CD14-positive monocyte (primary cell): ENCODE measurements around the gene SLC5A12. TPM values are rescaled to one million over a fixed set of nuclear protein-coding genes. Genes with fewer than 3 reads are reported as not detected.
"Not testable (repeated sequence)": the region's sequence is repeated elsewhere in the genome, so short reads cannot be mapped to it uniquely, and the experiment has no call there.

Source experiments
- DNase-seq, 3 donors: peaks; one replicate each; pipeline ENCODE4 v3.0.0-alpha.2; 2011 to 2022
- H2AFZ ChIP-seq: 2 replicates; pipeline ENCODE4 v1.6.0; 2012; ENCODE audit warnings: mild to moderate bottlenecking, low read depth, low read length, inconsistent platforms; ENCODE audit not compliant: insufficient read depth, poor library complexity, severe bottlenecking
- H3K27ac ChIP-seq, 2 donors: 1 replicate in 1 of 2; 2 replicates in 1 of 2; pipeline ENCODE4 v1.5.1; 2012 to 2013; ENCODE audit warnings: low read length in 2 of 2, control low read depth in 1 of 2, inconsistent platforms in 1 of 2, low read depth in 1 of 2, mild to moderate bottlenecking in 1 of 2
- H3K27me3 ChIP-seq, 2 donors: one replicate each; pipeline versions ENCODE4 v1.6.0 to v1.6.1; 2011 to 2013; ENCODE audit warnings: low read length in 2 of 2; ENCODE audit not compliant: control insufficient read depth in 2 of 2, insufficient read depth in 2 of 2
- H3K36me3 ChIP-seq, 2 donors: replicated peaks in 1 of 2; 1 replicate in 1 of 2; 2 replicates in 1 of 2; pipeline versions ENCODE4 v1.5.1 to v1.6.1; 2012 to 2013; ENCODE audit warnings: low read length in 2 of 2, control low read depth in 1 of 2, inconsistent platforms in 1 of 2, mild to moderate bottlenecking in 1 of 2; ENCODE audit not compliant: insufficient read depth in 2 of 2, control insufficient read depth in 1 of 2
- H3K4me1 ChIP-seq, 2 donors: 1 replicate in 1 of 2; 2 replicates in 1 of 2; pipeline versions ENCODE4 v1.5.1 to v1.6.1; 2012 to 2013; ENCODE audit warnings: low read length in 2 of 2, control low read depth in 1 of 2, inconsistent platforms in 1 of 2, mild to moderate bottlenecking in 1 of 2, moderate library complexity in 1 of 2; ENCODE audit not compliant: insufficient read depth in 2 of 2, control insufficient read depth in 1 of 2
- H3K4me2 ChIP-seq: replicated peaks from 2 replicates; pipeline ENCODE3; 2012; ENCODE audit warnings: low read length, moderate library complexity, mild to moderate bottlenecking; ENCODE audit not compliant: poor library complexity, severe bottlenecking; ENCODE audit errors: extremely low read depth
- H3K4me3 ChIP-seq, 3 experiments: fragments of 200-600 bp in 1 of 3; sonication (generic) in 1 of 3; replicated peaks in 1 of 3; 1 replicate in 2 of 3; 2 replicates in 1 of 3; pipeline ENCODE4 v1.5.1; 2011 to 2013; ENCODE audit warnings: low read length in 3 of 3, mild to moderate bottlenecking in 3 of 3, control low read depth in 2 of 3, low read depth in 2 of 3, inconsistent platforms in 1 of 3, moderate library complexity in 1 of 3
- H3K79me2 ChIP-seq: 2 replicates; pipeline ENCODE4 v1.6.0; 2012; ENCODE audit warnings: mild to moderate bottlenecking, control low read depth, inconsistent platforms, low read length, moderate library complexity; ENCODE audit not compliant: insufficient read depth
- H3K9ac ChIP-seq: 2 replicates; pipeline ENCODE4 v1.6.0; 2017; ENCODE audit warnings: low read length, mild to moderate bottlenecking; ENCODE audit not compliant: insufficient read depth, poor library complexity, severe bottlenecking
- H3K9me3 ChIP-seq, 2 donors: replicated peaks in 1 of 2; 1 replicate in 1 of 2; 2 replicates in 1 of 2; pipeline versions ENCODE4 v1.5.1 to v1.6.1; 2012 to 2013; ENCODE audit warnings: low read length in 2 of 2, control low read depth in 1 of 2; ENCODE audit not compliant: control insufficient read depth in 1 of 2, insufficient read depth in 1 of 2
- H4K20me1 ChIP-seq: 2 replicates; pipeline ENCODE4 v1.6.0; 2012; ENCODE audit warnings: mild to moderate bottlenecking, low read length, control low read depth, moderate library complexity; ENCODE audit not compliant: insufficient read depth
- H3K27ac Mint-ChIP-seq, 7 donors: one replicate each; pipeline ENCODE4 v1.8.0; 2020; ENCODE audit warnings: mild to moderate bottlenecking in 7 of 7, mixed read lengths in 7 of 7, moderate library complexity in 6 of 7, inconsistent platforms in 2 of 7
- H3K27me3 Mint-ChIP-seq, 3 donors: one replicate each; pipeline ENCODE4 v1.8.0; 2021 to 2022; ENCODE audit warnings: low read depth in 3 of 3, mild to moderate bottlenecking in 3 of 3, mixed read lengths in 3 of 3, moderate library complexity in 3 of 3, inconsistent platforms in 1 of 3
- H3K36me3 Mint-ChIP-seq, 2 donors: one replicate each; pipeline ENCODE4 v1.8.0; 2020; ENCODE audit warnings: mixed read lengths in 2 of 2, inconsistent platforms in 1 of 2, mild to moderate bottlenecking in 1 of 2
- H3K4me1 Mint-ChIP-seq: one replicate; pipeline ENCODE4 v1.8.0; 2020; ENCODE audit warnings: mild to moderate bottlenecking, mixed read lengths
- H3K4me3 Mint-ChIP-seq, 2 donors: one replicate each; pipeline ENCODE4 v1.8.0; 2020; ENCODE audit warnings: mild to moderate bottlenecking in 2 of 2, mixed read lengths in 2 of 2, moderate library complexity in 1 of 2
- H3K9me3 Mint-ChIP-seq, 7 donors: one replicate each; pipeline ENCODE4 v1.8.0; 2020 to 2022; ENCODE audit warnings: mixed read lengths in 7 of 7, mild to moderate bottlenecking in 6 of 7, moderate library complexity in 6 of 7, inconsistent platforms in 2 of 7
- CTCF ChIP-seq: fragments of 200-600 bp; IDR thresholded peaks from one replicate; pipeline ENCODE4 v1.8.0; 2022; ENCODE audit warnings: antibody characterized with exemption, mild to moderate bottlenecking
- WGBS: methylation state at CpG from one replicate; pipeline ENCODE4 v1.1.5; 2013; ENCODE audit warnings: missing lambda C conversion rate; ENCODE audit not compliant: insufficient coverage; 5-methylcytosine and 5-hydroxymethylcytosine counted together
- intact Hi-C, 2 donors: fragments of 100-400 bp; cut with micrococcal nuclease; formaldehyde crosslinking; loops; one replicate each; pipeline versions ENCODE4 v1.15.0 to v1.15.1; 2023
- polyA plus RNA-seq, 3 donors: library from polyadenylated mRNA; depleted of rRNA in 1 of 3; unstranded in 2 of 3; stranded (reverse) in 1 of 3; fragments of 300-500 nt in 2 of 3; fragments of >200 nt in 1 of 3; fragmentation: Illumina TruSeq in 2 of 3; gene quantifications; 1 replicate in 2 of 3; 2 replicates in 1 of 3; pipeline ENCODE4 v1.2.3, GENCODE V29; 2012 to 2021

SLC5A12 gene
- polyA plus RNA-seq, 3 donors, result not detected

GRCh38 chr11:26651916-26652315, 69.9 kb downstream of the SLC5A12 start:
- H3K4me3 Mint-ChIP-seq, result no peak overlapping the region
- DNase-seq, result no peak

DNA sequence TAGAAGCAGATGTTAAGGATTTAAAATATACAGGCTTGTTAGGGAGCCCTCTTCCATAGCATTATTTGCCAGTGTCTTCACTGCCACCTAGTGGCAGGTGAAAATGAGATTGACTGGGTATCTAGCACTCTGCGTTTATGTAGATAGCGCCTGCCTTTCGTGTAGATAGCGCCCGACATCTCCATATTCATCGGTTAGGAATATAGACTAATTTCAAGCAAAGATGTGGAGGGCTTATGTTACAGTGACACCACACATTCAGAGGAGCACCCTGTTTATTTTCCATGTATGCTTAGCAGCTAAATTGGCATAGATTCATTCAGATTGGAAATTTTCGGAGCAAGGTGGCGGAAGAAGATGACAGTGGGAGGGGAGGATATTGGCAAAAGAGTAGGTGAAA, 72.0 kb downstream of the SLC5A12 start:
- 100% methylated on average over 2 of the region's 8 CpGs for WGBS
- H3K27me3 Mint-ChIP-seq, result peaks cover 0 to 2% (median 0%) of the 10 kb centered on the region in 3 donors
- no peaks in the 10 kb centered on the region for H3K36me3 Mint-ChIP-seq
- TF ChIP-seq CTCF, result peak; percentile 46
- Histone ChIP-seq H3K4me1 (no peaks in the 10 kb centered on the region), H3K9me3 (no peaks in the 10 kb centered on the region), H3K4me2 (no peak overlapping the region), H3K4me3 (no peak overlapping the region), H4K20me1 (no peaks in the 10 kb centered on the region), H3K36me3 (no peaks in the 10 kb centered on the region), H2AFZ (no peak overlapping the region), H3K27ac (no peak overlapping the region), H3K27me3 (no peaks in the 10 kb centered on the region), H3K9ac (no peak overlapping the region), H3K79me2 (no peaks in the 10 kb centered on the region)
- no peak for DNase-seq
- intact Hi-C loops, result no loop called here
- no peaks in the 10 kb centered on the region for H3K4me1 Mint-ChIP-seq
- no peak overlapping the region for H3K4me3 Mint-ChIP-seq
- H3K9me3 Mint-ChIP-seq, result no peaks in the 10 kb centered on the region
- no peak overlapping the region for H3K27ac Mint-ChIP-seq

More at GRCh38 chr11:26651916-26652315, 69.9 kb downstream of the SLC5A12 start:
- WGBS, result 76% methylated on average over 4 of the region's 6 CpGs
- H3K27me3 Mint-ChIP-seq, result peaks cover 0 to 2% (median 0%) of the 10 kb centered on the region in 3 donors
- Histone ChIP-seq H3K36me3 (no peaks in the 10 kb centered on the region), H3K4me2 (no peak overlapping the region), H3K9ac (no peak overlapping the region), H3K9me3 (no peaks in the 10 kb centered on the region), H2AFZ (no peak overlapping the region), H3K4me1 (no peaks in the 10 kb centered on the region), H3K4me3 (no peak overlapping the region), H3K79me2 (no peaks in the 10 kb centered on the region), H4K20me1 (no peaks in the 10 kb centered on the region), H3K27ac (no peak overlapping the region), H3K27me3 (no peaks in the 10 kb centered on the region)
- intact Hi-C loops, result no loop called here
- H3K9me3 Mint-ChIP-seq, result no peaks in the 10 kb centered on the region
- no peaks in the 10 kb centered on the region for H3K36me3 Mint-ChIP-seq
- no peak overlapping the region for H3K27ac Mint-ChIP-seq
- TF ChIP-seq CTCF, result no peak
- no peaks in the 10 kb centered on the region for H3K4me1 Mint-ChIP-seq

GRCh38 chr11:26643314-26643713, 78.5 kb downstream of the SLC5A12 start:
- H3K4me3 Mint-ChIP-seq, intact Hi-C loops: not testable (repeated sequence)
- 91% methylated on average over 3 of the region's 10 CpGs for WGBS

More at GRCh38 chr11:26643314-26643713, 78.5 kb downstream of the SLC5A12 start:
- not testable (repeated sequence) for H2AFZ ChIP-seq, H3K9me3 Mint-ChIP-seq, H3K27me3 Mint-ChIP-seq, H3K9me3 ChIP-seq, H3K4me2 ChIP-seq, H3K79me2 ChIP-seq, H3K36me3 ChIP-seq, H3K9ac ChIP-seq, DNase-seq, H3K27ac Mint-ChIP-seq, H3K36me3 Mint-ChIP-seq, H3K4me1 Mint-ChIP-seq, H3K4me1 ChIP-seq, H3K4me3 ChIP-seq, H4K20me1 ChIP-seq, H3K27ac ChIP-seq, H3K27me3 ChIP-seq
